Fibroblast of lung (primary cell): ENCODE data around the gene TRIM46. TPM values are rescaled to one million over a fixed set of nuclear protein-coding genes. Genes with fewer than 3 reads are reported as not detected.
A peak's percentile ranks its signal among the peaks of the same experiment; 100 is the strongest.

Source experiments
- DNase-seq, 2 donors: peaks; one replicate each; pipeline versions ENCODE4 v3.0.0 to v3.0.0-alpha.2; 2010; ENCODE audit warnings: low read depth in 2 of 2
- H2AFZ ChIP-seq: 2 replicates; pipeline ENCODE4 v1.5.1; 2012; ENCODE audit warnings: low read length, control low read depth, inconsistent platforms
- H3K27ac ChIP-seq: 2 replicates; pipeline ENCODE4 v1.5.1; 2011; ENCODE audit warnings: low read length, control low read depth; ENCODE audit not compliant: insufficient read depth
- H3K27me3 ChIP-seq: 2 replicates; pipeline ENCODE4 v1.5.1; 2011; ENCODE audit warnings: mild to moderate bottlenecking, low read length; ENCODE audit not compliant: control insufficient read depth, insufficient read depth
- H3K36me3 ChIP-seq: 2 replicates; pipeline ENCODE4 v1.5.1; 2011; ENCODE audit warnings: low read length; ENCODE audit not compliant: control insufficient read depth, insufficient read depth
- H3K4me1 ChIP-seq: 2 replicates; pipeline ENCODE4 v1.5.1; 2011; ENCODE audit warnings: low read length; ENCODE audit not compliant: control insufficient read depth, insufficient read depth; ENCODE audit errors: extremely low read depth
- H3K4me2 ChIP-seq: 2 replicates; pipeline ENCODE4 v1.5.1; 2011; ENCODE audit warnings: low read length, control low read depth; ENCODE audit not compliant: insufficient read depth; ENCODE audit errors: extremely low read depth
- H3K4me3 ChIP-seq, 4 experiments: fragments of 200-600 bp in 1 of 4; sonication (generic) in 1 of 4; replicated peaks in 1 of 4; 2 replicates each; pipeline ENCODE4 v1.5.1; 2011 to 2016; ENCODE audit warnings: low read length in 4 of 4, low read depth in 3 of 4, mild to moderate bottlenecking in 3 of 4, control low read depth in 2 of 4, inconsistent platforms in 1 of 4, mixed read lengths in 1 of 4; ENCODE audit not compliant: insufficient read depth in 1 of 4; ENCODE audit errors: control extremely low read depth in 1 of 4
- H3K79me2 ChIP-seq: 2 replicates; pipeline ENCODE4 v1.5.1; 2012; ENCODE audit warnings: mild to moderate bottlenecking, low read length, inconsistent platforms; ENCODE audit not compliant: control insufficient read depth, insufficient read depth
- H3K9ac ChIP-seq: 2 replicates; pipeline ENCODE4 v1.5.1; 2011; ENCODE audit warnings: mild to moderate bottlenecking, low read length, control low read depth; ENCODE audit not compliant: insufficient read depth
- H3K9me3 ChIP-seq: 2 replicates; pipeline ENCODE4 v1.5.1; 2012; ENCODE audit warnings: low read depth, low read length; ENCODE audit not compliant: control insufficient read depth, insufficient read depth
- H4K20me1 ChIP-seq: 2 replicates; pipeline ENCODE4 v1.5.1; 2011; ENCODE audit warnings: low read length; ENCODE audit not compliant: control insufficient read depth, insufficient read depth; ENCODE audit errors: extremely low read depth
- EZH2 ChIP-seq: IDR thresholded peaks from 2 replicates; pipeline ENCODE4 v1.5.1; 2012; ENCODE audit warnings: low read length, control low read depth, mild to moderate bottlenecking; ENCODE audit errors: missing control alignments
- polyA plus RNA-seq, 2 donors: library from polyadenylated mRNA; depleted of rRNA in 1 of 2; stranded (reverse) in 1 of 2; unstranded in 1 of 2; fragments of >200 nt; gene quantifications; 2 replicates each; pipeline ENCODE4 v1.2.1, GENCODE V29; 2011 to 2012; ENCODE audit warnings: missing spikeins in 1 of 2
- total RNA-seq: library from RNA; depleted of rRNA; stranded (reverse); fragments of >200 nt; gene quantifications from 2 replicates; pipeline ENCODE4 v1.2.1, GENCODE V29; 2014
- TF ChIP-seq, protein P1 (sequence below), 2 donors: IDR thresholded peaks in 1 of 2; conservative IDR thresholded peaks in 1 of 2; 1 replicate in 1 of 2; 2 replicates in 1 of 2; pipeline ENCODE4 v1.5.1; 2011 to 2012; ENCODE audit warnings: low read length in 2 of 2, control low read depth in 1 of 2, inconsistent platforms in 1 of 2, low read depth in 1 of 2, mild to moderate bottlenecking in 1 of 2

The TRIM46 gene
- total and polyA plus RNA-seq, 2 donors (not counting 1 experiment from before 2014, with no cell fraction given): 1.9 to 4.0 TPM

DNA sequence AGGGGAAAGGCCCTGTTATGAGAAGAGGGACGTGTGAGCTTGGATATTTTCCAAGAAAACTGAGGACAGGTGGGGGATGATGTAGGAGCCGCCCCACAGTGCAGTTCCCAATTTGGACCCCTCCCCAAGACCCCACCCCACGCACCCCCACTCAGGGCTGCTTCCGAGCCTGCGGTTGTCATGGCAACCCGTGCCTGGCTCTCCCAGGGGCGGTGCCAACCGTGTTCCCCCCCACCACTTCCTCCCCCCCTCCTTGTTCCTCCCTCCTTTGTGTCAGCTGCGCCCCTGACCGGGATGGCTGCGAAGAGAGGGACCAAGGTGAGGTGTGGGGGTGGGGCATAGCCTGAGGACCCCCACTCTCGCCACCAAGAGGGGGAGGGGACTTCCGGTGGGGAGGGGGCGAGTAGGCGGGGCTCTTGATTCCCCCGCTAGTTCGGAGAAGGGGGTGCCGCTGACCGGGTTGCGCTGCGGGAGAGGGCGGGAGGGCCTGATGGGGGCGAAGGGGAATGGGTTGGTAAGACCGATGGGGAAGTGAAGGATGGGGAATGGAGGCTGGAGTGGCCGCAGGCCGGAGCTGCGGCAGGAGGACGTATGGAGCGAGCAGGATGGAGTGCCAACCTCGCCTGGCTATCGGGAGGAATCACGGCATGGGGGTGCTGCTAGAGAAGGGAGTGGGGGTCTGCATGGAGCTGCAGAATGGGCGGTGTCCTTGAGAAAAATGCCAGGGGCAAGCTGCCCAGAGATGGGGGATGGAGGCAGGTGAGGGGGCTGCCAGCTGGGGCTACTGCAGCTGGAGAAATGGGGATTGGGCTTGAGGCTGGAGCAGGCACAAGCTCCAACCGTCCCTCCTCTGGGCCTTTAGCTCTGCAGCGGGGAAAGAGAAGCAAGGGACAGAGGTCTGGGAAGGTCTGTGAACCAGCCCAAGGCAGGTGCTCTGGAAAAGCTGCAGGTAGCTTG lies 953 bp downstream of the TRIM46 start:
- Histone ChIP-seq H3K9ac (peak overlapping the region; percentile 44), H3K79me2 (peaks cover 11% of the 10 kb centered on the region), H3K9me3 (no peaks in the 10 kb centered on the region), H3K27me3 (no peaks in the 10 kb centered on the region), H2AFZ (peak overlapping the region; percentile 73), H3K4me2 (peak overlapping the region; percentile 93), H3K4me1 (peaks cover 8% of the 10 kb centered on the region), H3K27ac (peak overlapping the region; percentile 10), H3K4me3 (peak overlapping the region; percentile 76 to 97 (median 94)), H4K20me1 (no peaks in the 10 kb centered on the region), H3K36me3 (peaks cover 13% of the 10 kb centered on the region)
- TF ChIP-seq, protein P1, sequence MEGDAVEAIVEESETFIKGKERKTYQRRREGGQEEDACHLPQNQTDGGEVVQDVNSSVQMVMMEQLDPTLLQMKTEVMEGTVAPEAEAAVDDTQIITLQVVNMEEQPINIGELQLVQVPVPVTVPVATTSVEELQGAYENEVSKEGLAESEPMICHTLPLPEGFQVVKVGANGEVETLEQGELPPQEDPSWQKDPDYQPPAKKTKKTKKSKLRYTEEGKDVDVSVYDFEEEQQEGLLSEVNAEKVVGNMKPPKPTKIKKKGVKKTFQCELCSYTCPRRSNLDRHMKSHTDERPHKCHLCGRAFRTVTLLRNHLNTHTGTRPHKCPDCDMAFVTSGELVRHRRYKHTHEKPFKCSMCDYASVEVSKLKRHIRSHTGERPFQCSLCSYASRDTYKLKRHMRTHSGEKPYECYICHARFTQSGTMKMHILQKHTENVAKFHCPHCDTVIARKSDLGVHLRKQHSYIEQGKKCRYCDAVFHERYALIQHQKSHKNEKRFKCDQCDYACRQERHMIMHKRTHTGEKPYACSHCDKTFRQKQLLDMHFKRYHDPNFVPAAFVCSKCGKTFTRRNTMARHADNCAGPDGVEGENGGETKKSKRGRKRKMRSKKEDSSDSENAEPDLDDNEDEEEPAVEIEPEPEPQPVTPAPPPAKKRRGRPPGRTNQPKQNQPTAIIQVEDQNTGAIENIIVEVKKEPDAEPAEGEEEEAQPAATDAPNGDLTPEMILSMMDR (conservative IDR thresholded peaks at IDR 0.05 in 1 of 2, IDR thresholded peaks at IDR 0.05 in 1 of 2; ENCODE audit: low read depth in 1 of 2, low read length in 2 of 2): no peak
- no peak for TF ChIP-seq EZH2
- DNase-seq: peak; percentile 31 to 34

DNA sequence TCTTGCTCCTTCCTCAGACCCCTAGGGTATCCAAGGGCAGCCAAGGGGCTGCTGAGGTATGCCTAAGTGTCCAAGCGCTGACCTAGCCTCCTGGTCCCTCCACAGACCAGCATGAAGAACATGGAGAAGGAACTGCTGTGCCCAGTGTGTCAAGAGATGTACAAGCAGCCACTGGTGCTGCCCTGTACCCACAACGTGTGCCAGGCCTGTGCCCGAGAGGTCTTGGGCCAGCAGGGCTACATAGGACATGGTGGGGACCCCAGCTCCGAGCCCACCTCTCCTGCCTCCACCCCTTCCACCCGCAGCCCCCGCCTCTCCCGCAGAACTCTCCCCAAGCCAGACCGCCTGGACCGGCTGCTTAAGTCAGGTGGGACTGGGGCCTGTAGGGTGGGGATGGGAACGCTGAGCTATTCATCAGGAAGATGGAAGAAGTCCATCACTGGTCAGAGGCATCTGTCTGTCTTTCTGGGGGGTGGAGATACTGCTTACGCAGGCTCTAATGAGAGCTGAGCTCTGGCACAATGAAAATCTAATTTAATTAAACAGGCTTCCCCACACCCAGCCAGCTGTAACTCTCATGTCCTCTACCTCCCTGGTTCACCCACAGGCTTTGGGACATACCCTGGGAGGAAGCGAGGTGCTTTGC lies 1.8 kb downstream of the TRIM46 start:
- peaks cover 16% of the 10 kb centered on the region for H3K36me3 ChIP-seq
- H3K4me1 ChIP-seq: peaks cover 8% of the 10 kb centered on the region
- no peaks in the 10 kb centered on the region for H3K9me3 ChIP-seq
- H3K9ac ChIP-seq: no peak overlapping the region
- H3K27me3 ChIP-seq: no peaks in the 10 kb centered on the region
- H3K4me2 ChIP-seq: peak overlapping the region; percentile 51
- H3K4me3 ChIP-seq: peak overlapping the region in 2 of 4 experiments; percentile 76 to 93
- no peak for TF ChIP-seq EZH2
- TF ChIP-seq, protein P1 (conservative IDR thresholded peaks at IDR 0.05 in 1 of 2, IDR thresholded peaks at IDR 0.05 in 1 of 2; ENCODE audit: low read depth in 1 of 2, low read length in 2 of 2): no peak
- H3K27ac ChIP-seq: no peak overlapping the region
- H3K79me2 ChIP-seq: peaks cover 11% of the 10 kb centered on the region
- no peaks in the 10 kb centered on the region for H4K20me1 ChIP-seq
- H2AFZ ChIP-seq: no peak overlapping the region
- DNase-seq: no peak

DNA sequence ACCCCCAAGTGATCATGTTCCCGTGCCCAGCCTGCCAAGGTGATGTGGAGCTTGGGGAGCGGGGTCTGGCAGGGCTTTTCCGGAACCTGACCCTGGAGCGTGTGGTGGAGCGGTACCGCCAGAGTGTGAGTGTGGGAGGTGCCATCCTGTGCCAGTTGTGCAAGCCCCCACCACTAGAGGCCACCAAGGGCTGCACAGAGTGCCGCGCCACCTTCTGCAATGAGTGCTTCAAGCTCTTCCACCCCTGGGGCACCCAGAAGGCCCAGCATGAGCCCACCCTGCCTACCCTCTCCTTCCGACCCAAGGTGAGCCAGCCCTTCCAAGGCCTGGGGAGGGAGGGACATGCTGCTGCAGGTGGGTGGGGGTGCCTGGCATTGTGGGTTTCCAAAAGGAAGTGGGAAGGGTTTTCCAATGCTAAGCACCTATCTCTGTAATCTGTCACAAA lies 2.3 kb downstream of the TRIM46 start:
- no peak overlapping the region for H3K27ac ChIP-seq
- H3K79me2 ChIP-seq: peaks cover 11% of the 10 kb centered on the region
- TF ChIP-seq, protein P1 (conservative IDR thresholded peaks at IDR 0.05 in 1 of 2, IDR thresholded peaks at IDR 0.05 in 1 of 2; ENCODE audit: low read depth in 1 of 2, low read length in 2 of 2): no peak
- no peak for TF ChIP-seq EZH2
- H2AFZ ChIP-seq: no peak overlapping the region
- no peak overlapping the region for H3K4me2 ChIP-seq
- no peaks in the 10 kb centered on the region for H3K9me3 ChIP-seq
- no peak overlapping the region for H3K9ac ChIP-seq
- no peaks in the 10 kb centered on the region for H3K27me3 ChIP-seq
- H3K4me3 ChIP-seq: no peak overlapping the region
- no peaks in the 10 kb centered on the region for H4K20me1 ChIP-seq
- H3K36me3 ChIP-seq: peaks cover 14% of the 10 kb centered on the region
- peaks cover 8% of the 10 kb centered on the region for H3K4me1 ChIP-seq
- no peak for DNase-seq
